GM19372 (cell line): ENCODE data around the gene CHMP2A.

Experiments
- ATAC-seq: cut with Tn5 transposase; IDR thresholded peaks from one replicate; pipeline ENCODE4 v1.9.1; 2021; ENCODE audit warnings: mild to moderate bottlenecking, low read depth, moderate library complexity; ENCODE audit not compliant: unreplicated experiment

The CHMP2A gene

DNA sequence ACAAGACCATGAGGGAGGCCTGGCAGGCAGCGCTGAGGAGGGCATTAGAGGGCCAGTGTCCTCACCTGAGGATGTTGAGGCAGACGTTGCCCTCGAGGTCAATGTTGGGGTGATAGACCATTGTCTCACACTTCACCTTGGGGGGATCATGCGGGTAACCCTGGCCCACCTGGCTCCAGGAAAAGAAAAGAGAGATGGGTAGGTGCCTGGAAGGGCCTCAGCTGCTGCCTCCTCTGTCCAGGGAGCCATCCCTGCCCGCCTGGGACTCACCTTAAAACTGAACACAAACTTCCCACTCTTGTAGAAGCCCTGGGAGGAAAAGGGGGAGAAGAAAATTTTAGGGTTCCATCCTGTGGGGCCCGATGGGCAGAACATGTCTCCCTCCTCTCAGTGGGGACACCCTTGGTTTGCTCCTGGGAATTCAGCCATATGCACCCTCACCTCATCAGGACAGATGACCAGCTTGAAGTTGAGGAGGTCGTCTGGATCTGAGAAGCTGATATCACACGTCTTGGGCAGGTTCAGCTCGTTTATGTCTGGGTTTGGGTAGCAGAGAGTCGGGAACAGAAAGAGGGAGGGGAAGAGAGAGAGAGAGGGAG is 1.8 kb upstream of the CHMP2A start:
- no peak for ATAC-seq

DNA sequence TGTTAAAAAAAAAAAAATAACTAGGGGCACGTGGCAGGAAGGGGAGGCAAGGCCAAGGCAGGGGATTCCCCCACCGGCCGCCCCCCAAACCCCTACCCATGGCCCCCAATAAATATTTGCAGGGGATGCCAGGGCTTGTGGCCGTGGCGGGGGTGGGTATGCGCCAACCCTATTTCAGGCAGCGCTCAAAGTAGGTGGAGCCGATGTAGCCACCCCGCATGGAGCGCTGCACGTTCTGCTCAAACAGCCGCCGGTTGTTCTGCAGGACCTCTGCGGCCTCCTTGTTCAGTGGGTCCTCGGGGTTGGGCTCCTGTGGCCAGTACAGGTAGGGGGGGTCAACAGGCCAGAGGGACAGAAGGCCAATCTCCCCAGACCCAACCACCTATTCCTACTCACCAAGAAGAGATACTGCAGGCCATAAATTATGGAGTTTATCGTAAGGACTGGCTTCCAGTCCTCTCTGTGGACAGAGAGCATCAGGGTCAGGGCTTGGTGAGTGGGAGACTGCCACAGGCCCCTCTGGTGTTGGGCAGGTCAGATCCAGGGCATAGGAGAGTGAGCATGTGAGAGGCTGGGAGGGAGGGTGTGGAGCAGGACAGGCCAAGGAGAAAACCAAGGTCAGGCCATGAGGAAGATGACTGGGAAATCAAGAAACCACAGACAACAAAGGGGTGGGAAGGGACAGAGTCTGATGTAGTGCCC is 1.2 kb upstream of the CHMP2A start:
- ATAC-seq: no peak

DNA sequence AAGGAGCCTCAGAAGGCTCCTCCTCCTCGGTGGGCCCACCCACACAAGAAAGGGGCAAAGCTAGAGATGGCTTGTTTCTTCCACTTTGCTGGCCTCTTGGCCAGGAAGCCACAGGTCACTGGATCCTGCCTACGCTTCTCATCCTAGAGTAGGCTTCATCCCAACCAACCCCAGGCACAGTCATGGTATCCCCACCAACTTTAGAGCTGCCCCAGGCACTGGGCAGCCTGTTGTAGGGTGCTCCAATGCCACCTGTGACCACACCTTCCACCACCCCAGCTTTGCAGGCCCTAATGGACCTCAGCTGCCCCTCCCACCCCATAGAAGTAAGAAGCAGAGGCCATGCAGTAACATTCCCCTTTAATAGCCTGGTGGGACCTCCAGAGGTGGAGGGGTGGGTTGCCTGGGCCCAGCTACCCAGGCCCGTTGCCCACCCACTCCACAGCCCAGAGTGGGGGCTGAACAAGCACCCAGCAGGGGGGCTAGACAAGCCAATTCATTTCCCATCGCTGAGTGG is 522 bp upstream of the CHMP2A start:
- ATAC-seq: no peak

DNA sequence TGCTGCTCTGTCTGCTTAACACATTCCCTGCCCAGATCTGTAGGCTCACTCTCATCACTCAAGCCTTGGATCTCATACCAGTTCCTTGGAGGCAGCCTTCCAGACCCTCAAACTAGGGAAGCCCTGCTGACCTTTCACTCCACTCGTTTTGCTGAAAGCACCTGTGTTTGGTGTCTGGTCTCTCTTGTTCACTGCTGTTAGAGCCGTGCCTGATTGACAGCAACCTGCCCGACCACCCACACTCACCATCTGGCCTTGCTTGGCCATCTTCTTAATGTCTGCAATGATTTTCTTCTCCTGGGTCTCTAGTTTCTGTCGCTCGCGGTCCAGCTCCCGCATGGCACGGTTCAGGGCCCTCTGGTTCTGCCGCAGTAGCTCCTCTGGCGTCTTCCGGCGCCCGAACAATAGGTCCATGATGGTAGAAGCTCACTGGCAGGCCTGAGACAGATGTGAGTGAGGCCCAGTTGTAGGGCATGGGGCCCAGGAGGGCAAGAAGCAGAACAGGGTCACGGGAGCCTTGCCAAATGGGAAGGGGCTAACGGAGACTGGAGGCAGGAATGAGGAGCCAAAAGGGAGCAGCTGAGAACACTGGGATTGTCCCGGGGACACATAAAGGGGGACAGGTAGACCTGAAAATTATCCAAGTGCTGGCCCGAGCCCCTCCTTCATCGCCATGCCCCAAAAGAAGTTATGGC is 959 bp downstream of the CHMP2A start:
- no peak for ATAC-seq

DNA sequence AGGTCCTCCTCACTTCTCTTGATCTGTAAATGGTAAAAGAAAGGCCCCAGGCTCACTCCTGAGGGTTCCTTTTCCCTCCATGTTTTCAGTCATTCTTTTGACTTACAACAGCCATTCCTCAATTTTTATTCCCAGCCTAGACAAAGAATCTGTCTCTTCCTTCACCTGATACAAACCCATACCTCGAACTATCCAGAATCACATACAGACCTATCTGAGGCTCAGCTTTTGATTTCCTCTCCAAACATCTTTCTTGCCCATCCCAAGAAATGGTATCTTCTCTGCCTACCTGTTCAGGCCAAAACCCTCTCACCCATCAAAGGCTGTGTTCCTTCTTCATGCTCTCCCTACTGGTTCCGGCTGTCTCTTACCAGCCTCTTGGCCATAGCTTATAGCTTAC is 2.2 kb downstream of the CHMP2A start:
- no peak for ATAC-seq

DNA sequence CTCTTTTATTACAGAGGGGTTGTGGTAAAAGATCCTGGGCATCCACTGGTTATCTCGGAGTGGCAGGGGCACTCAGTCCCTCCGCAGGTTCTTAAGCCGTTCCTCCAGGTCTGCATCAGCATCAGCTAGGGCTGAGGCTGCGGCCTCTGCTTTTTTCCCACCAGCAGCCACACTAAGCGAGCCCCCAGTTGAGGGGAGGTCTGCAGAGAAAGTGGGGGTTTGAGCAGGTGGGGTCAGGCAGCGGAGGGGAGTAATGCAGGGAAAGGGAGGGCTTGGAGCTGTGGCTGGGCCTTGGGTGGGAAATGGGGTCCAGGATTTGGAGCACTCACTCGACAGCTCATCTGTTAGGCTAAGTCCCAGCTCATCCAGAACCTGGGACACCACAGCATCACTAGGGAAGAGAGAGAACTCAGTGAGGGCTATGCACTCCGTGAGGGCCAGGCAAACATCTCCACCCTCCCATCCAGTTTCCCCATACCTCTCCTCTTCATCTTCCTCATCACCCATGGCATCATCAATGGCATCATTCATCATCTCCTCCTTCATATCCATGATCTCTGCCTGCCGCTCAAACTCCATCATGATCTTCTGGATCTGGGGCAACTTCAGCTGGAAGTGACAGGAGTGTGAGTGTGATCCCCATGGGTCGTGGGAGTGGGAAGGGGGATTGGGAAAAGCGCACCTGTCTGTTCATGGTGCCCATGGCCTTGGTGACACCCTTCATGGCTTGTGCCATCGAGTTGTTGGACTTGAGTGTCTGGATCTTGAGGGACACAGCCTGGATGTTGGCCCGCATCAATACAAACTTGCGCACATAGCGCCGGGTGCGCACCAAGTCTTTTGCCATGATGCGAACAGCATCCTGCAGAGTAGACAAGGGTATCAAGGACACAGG is 3.1 kb downstream of the CHMP2A start:
- no peak for ATAC-seq

DNA sequence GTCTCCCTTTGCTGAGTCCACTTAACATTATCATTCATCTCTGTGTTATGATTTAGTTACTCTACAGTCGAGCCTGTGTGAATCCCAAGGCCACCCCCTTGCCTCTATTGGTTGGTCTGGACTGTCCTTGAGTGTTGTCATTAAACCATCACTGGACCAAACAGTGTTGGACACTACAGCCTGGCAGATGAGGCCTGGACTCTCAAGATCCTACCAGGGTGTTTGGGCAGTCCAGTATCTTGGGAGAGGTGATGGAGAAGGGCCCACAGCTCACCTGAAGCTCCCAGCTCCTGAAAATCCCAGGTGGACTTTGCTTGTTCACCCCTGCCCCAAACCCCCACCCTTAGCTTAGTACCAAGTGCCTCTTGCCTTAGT is 3.8 kb downstream of the CHMP2A start:
- no peak for ATAC-seq

DNA sequence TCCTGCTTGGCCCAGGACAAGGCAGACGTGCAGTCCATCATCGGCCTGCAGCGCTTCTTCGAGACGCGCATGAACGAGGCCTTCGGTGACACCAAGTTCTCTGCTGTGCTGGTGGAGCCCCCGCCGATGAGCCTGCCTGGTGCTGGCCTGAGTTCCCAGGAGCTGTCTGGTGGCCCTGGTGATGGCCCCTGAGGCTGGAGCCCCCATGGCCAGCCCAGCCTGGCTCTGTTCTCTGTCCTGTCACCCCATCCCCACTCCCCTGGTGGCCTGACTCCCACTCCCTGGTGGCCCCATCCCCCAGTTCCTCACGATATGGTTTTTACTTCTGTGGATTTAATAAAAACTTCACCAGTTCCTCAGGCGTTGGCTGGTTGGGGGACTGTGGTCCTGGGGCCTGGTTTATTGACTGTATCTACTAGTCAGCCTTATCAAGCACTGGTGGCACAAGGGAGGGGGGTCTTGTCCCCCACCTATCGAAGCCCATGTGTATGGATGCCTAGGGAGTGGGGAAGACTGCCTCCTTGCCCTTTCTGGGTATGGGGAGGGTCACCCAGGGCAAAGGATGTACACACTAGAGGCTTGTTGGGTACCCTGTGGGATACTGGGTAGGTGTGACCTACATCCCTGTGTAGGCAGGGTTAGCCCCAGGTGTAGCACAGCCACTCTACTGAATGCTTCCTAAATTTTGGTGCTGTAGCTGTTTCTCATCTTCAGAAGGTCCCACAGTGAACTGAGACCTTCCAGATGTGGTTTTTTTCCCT is 4.4 kb downstream of the CHMP2A start:
- no peak for ATAC-seq

DNA sequence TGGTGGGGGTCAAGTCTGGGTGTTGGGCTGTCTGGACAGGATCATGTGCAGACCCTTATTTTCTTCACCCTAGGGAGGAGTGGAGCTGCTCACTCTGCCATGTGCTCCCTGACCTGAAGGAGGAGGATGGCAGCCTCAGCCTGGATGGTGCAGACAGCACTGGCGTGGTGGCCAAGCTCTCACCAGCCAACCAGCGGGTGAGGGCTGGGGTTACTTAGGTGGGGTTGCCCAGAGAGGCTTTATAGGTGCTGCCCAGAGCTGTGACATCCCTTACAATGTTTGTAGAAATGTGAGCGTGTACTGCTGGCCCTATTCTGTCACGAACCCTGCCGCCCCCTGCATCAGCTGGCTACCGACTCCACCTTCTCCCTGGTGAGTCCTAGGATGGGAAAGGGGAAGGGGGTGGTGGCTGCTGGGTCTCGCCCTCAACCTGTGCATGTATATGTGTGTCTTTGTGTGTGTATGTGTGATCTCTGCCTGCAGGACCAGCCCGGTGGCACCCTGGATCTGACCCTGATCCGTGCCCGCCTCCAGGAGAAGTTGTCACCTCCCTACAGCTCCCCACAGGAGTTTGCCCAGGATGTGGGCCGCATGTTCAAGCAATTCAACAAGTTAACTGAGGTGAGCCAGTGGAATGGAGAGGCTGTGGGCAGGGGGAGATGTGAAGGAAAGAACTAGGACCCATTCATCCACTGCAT is 5.1 kb downstream of the CHMP2A start:
- no peak for ATAC-seq

DNA sequence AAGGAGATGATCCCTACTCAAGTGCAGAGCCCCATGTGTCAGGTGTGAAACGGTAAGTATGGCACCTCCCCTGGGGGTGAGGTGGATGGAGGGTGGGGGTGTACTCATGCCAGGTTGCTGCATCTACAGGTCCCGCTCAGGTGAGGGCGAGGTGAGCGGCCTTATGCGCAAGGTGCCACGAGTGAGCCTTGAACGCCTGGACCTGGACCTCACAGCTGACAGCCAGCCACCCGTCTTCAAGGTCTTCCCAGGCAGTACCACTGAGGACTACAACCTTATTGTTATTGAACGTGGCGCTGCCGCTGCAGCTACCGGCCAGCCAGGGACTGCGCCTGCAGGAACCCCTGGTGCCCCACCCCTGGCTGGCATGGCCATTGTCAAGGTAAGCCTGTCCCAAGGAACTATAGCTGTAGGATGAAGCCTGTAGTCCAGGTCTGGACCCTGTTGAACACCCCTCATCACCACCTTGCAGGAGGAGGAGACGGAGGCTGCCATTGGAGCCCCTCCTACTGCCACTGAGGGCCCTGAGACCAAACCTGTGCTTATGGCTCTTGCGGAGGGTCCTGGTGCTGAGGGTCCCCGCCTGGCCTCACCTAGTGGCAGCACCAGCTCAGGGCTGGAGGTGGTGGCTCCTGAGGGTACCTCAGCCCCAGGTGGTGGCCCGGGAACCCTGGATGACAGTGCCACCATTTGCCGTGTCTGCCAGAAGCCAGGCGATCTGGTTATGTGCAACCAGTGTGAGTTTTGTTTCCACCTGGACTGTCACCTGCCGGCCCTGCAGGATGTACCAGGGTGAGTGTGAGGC is 5.8 kb downstream of the CHMP2A start:
- ATAC-seq: no peak

DNA sequence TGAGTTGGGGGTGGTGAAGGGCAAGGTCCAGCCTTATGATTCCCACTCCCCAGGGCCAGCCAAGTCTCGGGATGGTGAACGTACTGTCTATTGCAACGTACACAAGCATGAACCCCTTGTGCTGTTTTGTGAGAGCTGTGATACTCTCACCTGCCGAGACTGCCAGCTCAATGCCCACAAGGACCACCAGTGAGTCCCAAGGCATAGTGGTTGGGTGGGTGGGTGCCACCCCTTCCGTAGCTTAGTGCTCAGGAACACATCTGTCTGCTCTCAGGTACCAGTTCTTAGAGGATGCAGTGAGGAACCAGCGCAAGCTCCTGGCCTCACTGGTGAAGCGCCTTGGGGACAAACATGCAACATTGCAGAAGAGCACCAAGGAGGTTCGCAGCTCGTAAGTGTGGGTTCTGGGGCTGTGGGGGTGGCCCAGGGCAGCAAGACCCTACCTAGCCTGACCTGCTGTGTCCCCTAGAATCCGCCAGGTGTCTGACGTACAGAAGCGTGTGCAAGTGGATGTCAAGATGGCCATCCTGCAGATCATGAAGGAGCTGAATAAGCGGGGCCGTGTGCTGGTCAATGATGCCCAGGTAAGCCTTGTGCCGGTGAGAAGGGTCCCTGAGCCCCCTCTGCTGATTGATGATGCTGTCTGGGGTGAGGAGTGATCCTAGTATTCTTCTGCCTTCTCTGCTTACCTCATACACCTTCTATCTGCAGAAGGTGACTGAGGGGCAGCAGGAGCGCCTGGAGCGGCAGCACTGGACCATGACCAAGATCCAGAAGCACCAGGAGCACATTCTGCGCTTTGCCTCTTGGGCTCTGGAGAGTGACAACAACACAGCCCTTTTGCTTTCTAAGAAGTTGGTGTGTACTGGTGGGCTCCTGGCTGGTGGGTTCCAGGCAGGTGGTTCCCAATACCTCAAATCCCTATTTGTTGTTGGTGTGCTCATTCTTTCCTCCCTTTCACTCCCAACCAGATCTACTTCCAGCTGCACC is 7.3 kb downstream of the CHMP2A start:
- no peak for ATAC-seq

DNA sequence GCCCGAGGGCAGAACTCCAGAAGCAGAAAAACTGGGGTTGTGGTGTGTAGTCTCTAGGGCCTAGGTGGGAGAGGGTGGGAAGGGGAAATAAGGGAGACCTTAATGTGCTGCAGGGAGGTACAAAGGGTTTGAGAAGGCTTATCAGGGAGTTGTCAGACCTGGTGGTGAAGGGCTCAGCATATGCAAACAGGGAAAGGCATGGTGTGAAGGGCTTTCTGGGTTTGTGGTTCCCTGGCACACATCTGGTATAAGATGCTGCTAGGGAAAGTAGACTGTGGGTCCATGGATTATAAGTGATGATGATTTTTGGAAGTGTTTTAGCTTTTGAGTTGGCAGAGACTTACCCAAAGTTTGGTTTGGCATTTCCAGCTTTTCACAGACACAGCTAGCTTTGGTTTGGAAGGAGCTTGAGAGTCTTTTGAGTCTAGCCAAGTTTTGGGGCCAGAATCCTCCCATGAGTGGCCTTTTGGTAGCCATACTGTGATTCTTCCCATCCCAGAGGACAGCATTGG is 8.8 kb downstream of the CHMP2A start:
- ATAC-seq: no peak

DNA sequence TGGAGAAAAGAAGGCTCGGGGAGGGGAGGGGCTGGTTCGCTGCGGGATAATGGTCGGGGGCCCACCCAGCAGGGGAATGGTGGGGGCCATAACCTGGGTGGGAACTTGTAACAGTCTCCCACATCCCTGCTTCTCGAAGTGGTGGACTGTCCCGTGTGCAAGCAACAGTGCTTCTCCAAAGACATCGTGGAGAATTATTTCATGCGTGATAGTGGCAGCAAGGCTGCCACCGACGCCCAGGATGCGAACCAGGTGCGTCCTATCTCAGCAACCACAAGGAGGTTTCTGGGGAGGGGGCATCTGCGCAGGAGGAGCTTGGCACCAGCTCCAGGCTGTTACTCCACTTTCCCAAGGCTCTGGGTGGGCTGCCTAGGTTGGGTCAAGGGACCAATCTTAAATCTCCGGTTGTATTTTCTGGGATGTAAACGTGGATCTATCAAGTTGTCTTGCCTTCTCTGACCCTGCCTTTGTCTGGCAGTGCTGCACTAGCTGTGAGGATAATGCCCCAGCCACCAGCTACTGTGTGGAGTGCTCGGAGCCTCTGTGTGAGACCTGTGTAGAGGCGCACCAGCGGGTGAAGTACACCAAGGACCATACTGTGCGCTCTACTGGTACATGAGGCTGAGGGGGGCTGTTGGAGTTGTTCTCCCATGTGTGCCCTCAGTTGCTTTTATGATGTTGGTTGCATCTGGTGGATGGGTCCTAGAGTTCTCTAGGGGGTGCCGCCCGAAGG is 9.5 kb downstream of the CHMP2A start:
- no peak for ATAC-seq

DNA sequence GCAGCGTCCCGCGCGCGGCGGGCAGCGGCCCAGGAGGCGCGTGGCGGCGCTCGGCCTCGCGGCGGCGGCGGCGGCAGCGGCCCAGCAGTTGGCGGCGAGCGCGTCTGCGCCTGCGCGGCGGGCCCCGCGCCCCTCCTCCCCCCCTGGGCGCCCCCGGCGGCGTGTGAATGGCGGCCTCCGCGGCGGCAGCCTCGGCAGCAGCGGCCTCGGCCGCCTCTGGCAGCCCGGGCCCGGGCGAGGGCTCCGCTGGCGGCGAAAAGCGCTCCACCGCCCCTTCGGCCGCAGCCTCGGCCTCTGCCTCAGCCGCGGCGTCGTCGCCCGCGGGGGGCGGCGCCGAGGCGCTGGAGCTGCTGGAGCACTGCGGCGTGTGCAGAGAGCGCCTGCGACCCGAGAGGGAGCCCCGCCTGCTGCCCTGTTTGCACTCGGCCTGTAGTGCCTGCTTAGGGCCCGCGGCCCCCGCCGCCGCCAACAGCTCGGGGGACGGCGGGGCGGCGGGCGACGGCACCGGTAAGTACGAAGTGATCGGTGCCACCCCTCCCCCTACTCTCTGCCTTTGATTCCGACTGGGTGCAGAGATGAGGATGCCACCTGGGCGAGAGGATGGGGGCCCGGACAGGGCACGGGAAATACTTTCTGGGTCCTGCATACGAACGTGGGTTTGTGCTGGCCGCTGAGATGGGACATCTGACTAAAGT is 10.2 kb downstream of the CHMP2A start:
- ATAC-seq: peak; percentile 52

DNA sequence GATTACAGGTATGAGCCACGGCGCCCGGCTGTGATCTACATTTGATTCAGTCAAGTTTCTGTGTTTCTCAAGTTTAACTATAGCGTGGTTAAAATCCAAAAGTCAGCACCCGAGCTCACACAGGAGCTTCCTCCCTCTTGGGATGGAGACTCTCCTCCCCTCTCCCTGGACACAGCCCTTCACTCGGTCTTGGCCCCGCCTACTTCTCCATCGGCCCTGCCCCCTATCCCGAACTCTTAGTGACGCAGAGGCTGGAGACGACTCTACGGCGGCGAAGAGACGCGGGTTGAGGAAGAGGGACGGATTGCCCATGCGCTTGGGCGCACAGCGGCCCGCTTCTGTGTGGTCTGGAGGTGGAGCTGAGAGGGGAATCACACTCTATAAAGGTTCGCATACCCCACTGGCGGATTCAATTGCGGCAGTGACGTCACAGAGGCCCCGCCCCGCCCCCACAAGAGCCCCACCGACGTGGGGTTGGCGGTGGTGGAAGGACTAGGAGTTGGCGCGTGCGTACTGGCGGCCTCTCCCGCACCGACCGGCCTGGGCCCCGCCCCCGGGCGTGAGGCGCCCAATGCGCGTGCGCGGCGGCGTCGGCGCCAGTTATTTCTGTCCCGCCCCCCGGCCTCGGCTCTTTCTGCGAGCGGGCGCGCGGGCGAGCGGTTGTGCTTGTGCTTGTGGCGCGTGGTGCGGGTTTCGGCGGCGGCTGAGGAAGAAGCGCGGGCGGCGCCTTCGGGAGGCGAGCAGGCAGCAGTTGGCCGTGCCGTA is 10.9 kb downstream of the CHMP2A start, which contains the start of gene TRIM28:
Gene TRIM28 (plus strand): TSS at position 239 of the 765 bp plus-strand sequence. CDS start 694 bp downstream, outside the sequence.
- ATAC-seq: peak; percentile 77
